Suprapubic skin (tissue), 4 donors: ENCODE data around the gene CRACDL. TPM values are rescaled to one million over a fixed set of nuclear protein-coding genes. Genes with fewer than 3 reads are reported as not detected.

Experiments used
- DNase-seq, 2 donors: peaks; one replicate each; pipeline ENCODE4 v3.0.0-alpha.2; 2019; ENCODE audit warnings: low spot score in 2 of 2
- H3K27ac ChIP-seq: fragments of 200-600 bp; sonication (generic); one replicate; pipeline ENCODE4 v1.5.1; 2019
- H3K27me3 ChIP-seq: fragments of 200-600 bp; sonication (generic); one replicate; pipeline ENCODE4 v1.5.1; 2019
- H3K36me3 ChIP-seq: fragments of 200-600 bp; sonication (generic); one replicate; pipeline ENCODE4 v1.5.1; 2019
- H3K4me1 ChIP-seq: fragments of 200-600 bp; sonication (generic); one replicate; pipeline ENCODE4 v1.5.1; 2019
- H3K4me3 ChIP-seq: fragments of 200-600 bp; sonication (generic); one replicate; pipeline ENCODE4 v1.5.1; 2019; ENCODE audit warnings: mild to moderate bottlenecking
- H3K9me3 ChIP-seq: fragments of 200-600 bp; sonication (generic); one replicate; pipeline ENCODE4 v1.5.1; 2019
- EP300 ChIP-seq: sonication (generic); formaldehyde crosslinking; IDR thresholded peaks from one replicate; pipeline ENCODE4 v1.6.1; 2017; ENCODE audit warnings: antibody characterized with exemption
- POLR2A ChIP-seq, 2 donors: fragments of 450-650 bp; IDR thresholded peaks; one replicate each; pipeline ENCODE4 v1.6.1; 2017; ENCODE audit warnings: antibody characterized with exemption in 2 of 2, mild to moderate bottlenecking in 2 of 2, moderate library complexity in 2 of 2
- POLR2AphosphoS5 ChIP-seq, 3 donors: sonication (generic); formaldehyde crosslinking; IDR thresholded peaks; one replicate each; pipeline ENCODE4 v1.6.1; 2017; ENCODE audit warnings: antibody characterized with exemption in 3 of 3
- WGBS: methylation state at CpG from one replicate; pipeline ENCODE4 v1.1.5; 2018; 5-methylcytosine and 5-hydroxymethylcytosine counted together
- total RNA-seq, 4 donors: library from RNA; depleted of rRNA; stranded (reverse); fragments of >200 nt; gene quantifications; one replicate each; pipeline ENCODE4 v1.1.0, GENCODE V29; 2016
- TF ChIP-seq, protein P1 (sequence below), 2 donors: fragments of 200-600 bp in 1 of 2; fragments of 450-650 bp in 1 of 2; sonication (generic) in 1 of 2; IDR thresholded peaks; one replicate each; pipeline ENCODE4 v1.5.1; 2016 to 2019; ENCODE audit warnings: antibody characterized with exemption in 2 of 2, mild to moderate bottlenecking in 1 of 2, moderate library complexity in 1 of 2

Gene CRACDL
- total RNA-seq, 4 donors from 2014 or later, result 5.2 to 13.0 (median 11.3) TPM

DNA sequence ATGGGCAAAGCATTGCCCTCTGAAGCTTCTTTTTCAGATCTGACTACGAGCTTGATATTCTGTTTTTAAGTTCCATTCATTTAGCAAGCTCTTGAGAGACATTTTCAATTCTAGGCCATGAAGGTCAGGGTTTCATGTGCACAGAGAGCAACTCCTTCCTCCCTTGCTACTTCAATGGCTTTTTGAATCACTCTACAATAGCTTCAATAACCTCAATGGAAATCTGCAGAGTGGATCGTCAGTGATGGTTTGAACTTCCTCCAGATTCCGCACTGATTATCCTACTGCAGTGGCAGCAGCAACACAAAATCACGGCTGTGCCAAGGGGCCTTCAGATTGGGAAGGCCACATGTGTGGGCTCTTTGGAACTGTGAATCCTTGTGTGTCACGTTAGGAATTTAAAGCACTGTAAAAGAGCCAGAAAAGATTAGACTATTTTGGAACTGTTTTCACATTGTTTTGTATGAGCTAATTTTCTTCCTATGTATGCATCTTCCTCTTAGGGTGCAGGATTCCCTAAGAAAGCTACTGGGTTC is 116.7 kb downstream of the CRACDL start:
- no peak overlapping the region for H3K27ac ChIP-seq
- TF ChIP-seq, protein P1, sequence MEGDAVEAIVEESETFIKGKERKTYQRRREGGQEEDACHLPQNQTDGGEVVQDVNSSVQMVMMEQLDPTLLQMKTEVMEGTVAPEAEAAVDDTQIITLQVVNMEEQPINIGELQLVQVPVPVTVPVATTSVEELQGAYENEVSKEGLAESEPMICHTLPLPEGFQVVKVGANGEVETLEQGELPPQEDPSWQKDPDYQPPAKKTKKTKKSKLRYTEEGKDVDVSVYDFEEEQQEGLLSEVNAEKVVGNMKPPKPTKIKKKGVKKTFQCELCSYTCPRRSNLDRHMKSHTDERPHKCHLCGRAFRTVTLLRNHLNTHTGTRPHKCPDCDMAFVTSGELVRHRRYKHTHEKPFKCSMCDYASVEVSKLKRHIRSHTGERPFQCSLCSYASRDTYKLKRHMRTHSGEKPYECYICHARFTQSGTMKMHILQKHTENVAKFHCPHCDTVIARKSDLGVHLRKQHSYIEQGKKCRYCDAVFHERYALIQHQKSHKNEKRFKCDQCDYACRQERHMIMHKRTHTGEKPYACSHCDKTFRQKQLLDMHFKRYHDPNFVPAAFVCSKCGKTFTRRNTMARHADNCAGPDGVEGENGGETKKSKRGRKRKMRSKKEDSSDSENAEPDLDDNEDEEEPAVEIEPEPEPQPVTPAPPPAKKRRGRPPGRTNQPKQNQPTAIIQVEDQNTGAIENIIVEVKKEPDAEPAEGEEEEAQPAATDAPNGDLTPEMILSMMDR (IDR thresholded peaks at IDR 0.05), result no peak
- TF ChIP-seq POLR2AphosphoS5 (IDR thresholded peaks at IDR 0.05), result no peak
- TF ChIP-seq POLR2A (IDR thresholded peaks at IDR 0.05), result no peak
- no peak for TF ChIP-seq EP300

DNA sequence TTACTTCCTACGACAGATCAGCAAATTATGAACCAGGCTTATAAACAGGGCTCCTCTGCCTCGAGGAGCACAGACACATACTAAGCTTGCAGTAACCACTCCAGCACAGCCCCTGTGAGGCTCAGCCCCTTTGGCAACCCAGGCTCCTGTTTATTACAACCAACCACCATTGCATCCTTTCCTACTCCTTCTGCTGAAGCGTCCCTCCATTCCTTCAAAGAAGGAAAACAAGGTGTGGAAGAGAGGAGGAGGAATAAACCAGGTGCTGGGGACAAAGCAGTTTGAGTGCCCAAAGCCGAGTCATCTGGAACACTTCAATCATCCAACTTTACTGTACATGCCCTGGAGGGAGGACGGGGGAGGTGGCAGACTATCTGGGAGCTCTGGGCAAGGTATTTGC is 117.9 kb downstream of the CRACDL start:
- no peak for DNase-seq
- Histone ChIP-seq H3K27ac (no peak overlapping the region), H3K9me3 (no peaks in the 10 kb centered on the region), H3K27me3 (peaks cover 11% of the 10 kb centered on the region), H3K4me1 (peaks cover 11% of the 10 kb centered on the region), H3K36me3 (no peaks in the 10 kb centered on the region), H3K4me3 (no peak overlapping the region)
- no peak for TF ChIP-seq POLR2A (IDR thresholded peaks at IDR 0.05)
- TF ChIP-seq, protein P1 (IDR thresholded peaks at IDR 0.05), result no peak
- TF ChIP-seq POLR2AphosphoS5 (IDR thresholded peaks at IDR 0.05), result no peak
- TF ChIP-seq EP300, result no peak
- WGBS, result 70% methylated on average over 5 of the region's 5 CpGs

More for the DNA sequence above, 116.7 kb downstream of the CRACDL start:
- peaks cover 13% of the 10 kb centered on the region for H3K4me1 ChIP-seq
- DNase-seq, result no peak
- no peaks in the 10 kb centered on the region for H3K9me3 ChIP-seq
- 66% methylated on average over 5 of the region's 5 CpGs for WGBS
- H3K36me3 ChIP-seq, result no peaks in the 10 kb centered on the region
- H3K4me3 ChIP-seq, result no peak overlapping the region
- peaks cover 12% of the 10 kb centered on the region for H3K27me3 ChIP-seq

DNA sequence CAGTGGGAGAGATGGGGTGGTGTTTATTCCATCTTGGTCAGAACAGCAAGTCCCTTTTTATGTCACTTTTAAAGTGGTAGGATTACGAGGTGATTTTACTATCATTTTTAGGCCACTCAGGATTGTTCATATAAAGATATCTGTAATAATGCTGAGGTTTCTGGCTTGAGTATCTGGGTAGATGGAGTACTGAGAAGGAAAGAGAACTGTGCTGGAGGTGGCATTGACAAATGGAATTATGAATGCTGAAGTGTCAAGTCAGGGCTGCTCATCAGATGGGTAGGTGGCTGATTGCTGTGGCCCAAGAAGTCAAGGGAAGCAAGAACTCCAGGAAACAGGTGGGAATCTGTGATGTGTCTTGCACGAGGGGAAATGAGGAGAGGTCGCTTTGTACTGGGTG is 119.7 kb downstream of the CRACDL start:
- WGBS, result 78% methylated on average over 3 of the region's 3 CpGs
- Histone ChIP-seq H3K4me3 (no peak overlapping the region), H3K27ac (no peak overlapping the region), H3K9me3 (no peaks in the 10 kb centered on the region), H3K4me1 (no peaks in the 10 kb centered on the region), H3K27me3 (no peaks in the 10 kb centered on the region), H3K36me3 (no peaks in the 10 kb centered on the region)
- no peak for DNase-seq
- TF ChIP-seq, protein P1 (IDR thresholded peaks at IDR 0.05), result no peak
- TF ChIP-seq EP300 (no peak), POLR2A (IDR thresholded peaks at IDR 0.05) (no peak), POLR2AphosphoS5 (IDR thresholded peaks at IDR 0.05) (no peak)

DNA sequence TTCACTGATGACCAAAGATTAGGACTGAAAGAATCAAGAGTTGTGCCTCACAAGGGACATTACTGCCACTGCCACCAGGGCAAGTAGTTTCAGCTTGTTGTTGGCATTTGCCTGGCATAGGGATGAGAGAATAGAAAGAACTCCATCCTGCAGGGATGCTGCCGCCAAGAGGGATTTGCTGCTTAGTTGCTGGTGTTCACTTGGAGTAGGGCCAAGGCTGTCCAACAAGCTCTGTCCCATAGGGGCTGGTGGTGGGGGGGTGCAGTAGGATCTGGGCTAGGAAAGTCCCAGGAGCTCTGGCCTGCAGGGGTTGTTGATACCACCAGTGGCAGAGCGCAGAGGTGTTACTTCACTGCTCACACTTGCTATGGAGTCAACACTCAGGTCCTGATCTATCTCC is 120.2 kb downstream of the CRACDL start:
- H3K4me1 ChIP-seq, result no peaks in the 10 kb centered on the region
- no peaks in the 10 kb centered on the region for H3K9me3 ChIP-seq
- no peak for TF ChIP-seq EP300
- no peak for TF ChIP-seq POLR2AphosphoS5 (IDR thresholded peaks at IDR 0.05)
- TF ChIP-seq, protein P1 (IDR thresholded peaks at IDR 0.05), result no peak
- no peak for TF ChIP-seq POLR2A (IDR thresholded peaks at IDR 0.05)
- no peak for DNase-seq
- H3K27ac ChIP-seq, result no peak overlapping the region
- no peak overlapping the region for H3K4me3 ChIP-seq
- H3K36me3 ChIP-seq, result no peaks in the 10 kb centered on the region
- no peaks in the 10 kb centered on the region for H3K27me3 ChIP-seq
- 86% methylated on average over 2 of the region's 2 CpGs for WGBS

DNA sequence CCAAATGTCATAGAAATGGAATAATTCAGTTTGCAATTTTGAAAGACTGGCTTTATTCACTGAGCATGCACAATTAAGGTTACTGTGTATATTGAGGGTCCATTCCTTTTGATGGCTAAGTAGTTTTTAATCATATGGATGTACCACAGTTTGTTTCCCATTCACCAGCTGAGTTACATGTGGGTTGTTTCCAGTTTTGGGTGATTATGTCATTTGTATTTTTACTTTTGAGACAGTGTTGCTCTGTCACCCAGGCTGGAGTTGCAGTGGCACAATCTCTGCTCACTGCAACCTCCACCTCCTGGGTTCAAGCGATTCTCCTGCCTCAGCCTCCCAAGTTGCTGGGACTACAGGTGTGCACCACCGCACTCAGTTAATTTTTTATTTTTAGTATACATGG is 124.3 kb downstream of the CRACDL start:
- no peaks in the 10 kb centered on the region for H3K9me3 ChIP-seq
- no peak for DNase-seq
- H3K4me1 ChIP-seq, result no peaks in the 10 kb centered on the region
- 100% methylated on average over 2 of the region's 2 CpGs for WGBS
- H3K4me3 ChIP-seq, result no peak overlapping the region
- no peaks in the 10 kb centered on the region for H3K36me3 ChIP-seq
- no peak overlapping the region for H3K27ac ChIP-seq
- TF ChIP-seq EP300 (no peak), POLR2A (IDR thresholded peaks at IDR 0.05) (no peak), POLR2AphosphoS5 (IDR thresholded peaks at IDR 0.05) (no peak)
- TF ChIP-seq, protein P1 (IDR thresholded peaks at IDR 0.05), result no peak
- no peaks in the 10 kb centered on the region for H3K27me3 ChIP-seq
